ENCODE measurements around the gene PYY.
"Not testable (repeated sequence)": the region's sequence is repeated elsewhere in the genome, so short reads cannot be mapped to it uniquely, and the experiment has no call there.

The PYY gene

DNA sequence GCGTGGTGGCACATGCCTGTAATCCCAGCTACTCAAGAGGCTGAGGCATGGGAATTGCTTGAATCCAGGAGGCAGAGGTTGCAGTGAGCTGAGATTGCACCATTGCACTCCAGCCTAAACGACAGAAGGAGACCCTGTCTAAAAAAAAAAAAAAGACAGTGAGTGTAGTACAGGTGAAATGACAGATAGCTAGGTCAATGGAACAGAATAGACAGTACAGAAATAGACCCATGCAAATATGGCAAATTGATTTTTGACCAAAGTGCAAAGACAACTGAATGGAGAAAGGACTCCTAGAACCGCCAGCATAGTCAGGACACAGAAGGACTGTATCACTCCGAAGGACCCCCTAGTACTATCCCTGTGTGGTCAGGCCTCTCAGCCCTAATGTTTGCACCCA, 16.6 kb upstream of the PYY start:
- ATAC-seq (replicated peaks) (no peak), DNase-seq (no peak)
- Mint-ChIP-seq H3K27me3 (peaks cover 31% of the 10 kb centered on the region in 2 donors), H3K36me3 (no peaks in the 10 kb centered on the region), H3K4me1 (no peaks in the 10 kb centered on the region), H3K9me3 (no peaks in the 10 kb centered on the region), H3K4me3 (no peak overlapping the region), H3K27ac (no peak overlapping the region)

DNA sequence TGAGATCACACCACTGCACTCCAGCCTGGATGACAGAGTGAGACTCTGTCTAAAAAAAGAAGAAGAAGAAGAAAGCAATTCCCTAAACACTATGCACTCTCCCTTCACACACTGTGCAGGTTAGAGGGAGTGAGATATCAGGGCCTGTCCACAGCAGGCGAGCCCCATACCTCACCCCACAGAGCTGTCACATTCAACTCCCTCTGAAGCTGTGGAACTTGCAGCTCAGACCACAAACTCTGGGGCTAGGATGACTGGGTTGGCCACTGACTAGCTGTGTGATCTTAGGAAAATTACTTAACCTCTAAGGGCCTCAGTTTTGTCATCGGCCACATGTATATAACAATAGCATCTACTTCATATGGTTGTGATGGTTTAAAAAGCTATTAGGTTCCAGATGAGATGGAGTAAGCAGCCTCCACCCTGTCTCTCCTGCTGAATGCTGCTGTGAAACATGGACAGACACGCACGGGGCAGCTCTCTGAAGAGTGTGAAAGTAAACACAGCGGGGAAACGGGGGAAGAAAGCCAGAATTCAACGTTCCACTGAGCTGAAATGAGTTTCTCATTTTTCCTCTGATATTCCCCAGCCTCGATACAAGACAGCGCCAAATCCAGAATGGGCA, 13.6 kb upstream of the PYY start:
- Mint-ChIP-seq H3K4me1 (no peaks in the 10 kb centered on the region), H3K4me3 (no peak overlapping the region), H3K9me3 (no peaks in the 10 kb centered on the region), H3K36me3 (no peaks in the 10 kb centered on the region), H3K27ac (no peak overlapping the region), H3K27me3 (peaks cover 27 to 44% of the 10 kb centered on the region in 2 donors)
- ATAC-seq (replicated peaks) (no peak), DNase-seq (no peak)

DNA sequence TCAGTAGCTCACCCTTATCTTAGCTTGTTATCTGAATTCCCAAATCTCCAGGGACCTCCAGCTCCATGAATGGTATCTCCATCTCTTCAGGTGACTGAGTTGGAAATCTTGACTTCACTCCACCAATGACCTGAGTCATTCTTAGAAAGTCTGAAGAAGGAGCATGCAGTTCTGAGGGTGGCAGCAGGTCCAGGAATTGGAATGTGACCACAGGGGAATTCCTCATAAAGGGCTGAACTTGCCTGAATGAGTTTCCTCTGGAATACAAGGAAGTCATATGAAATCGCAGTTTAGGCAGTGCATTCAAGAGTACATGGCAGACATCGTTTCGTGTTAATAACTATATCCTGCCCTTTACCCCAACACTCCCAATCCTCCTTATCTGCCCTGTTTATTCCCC, 12.5 kb upstream of the PYY start:
- no peaks in the 10 kb centered on the region for H3K9me3 Mint-ChIP-seq
- no peak overlapping the region for H3K4me3 Mint-ChIP-seq
- H3K27me3 Mint-ChIP-seq: peaks cover 28 to 47% of the 10 kb centered on the region in 2 donors
- no peaks in the 10 kb centered on the region for H3K4me1 Mint-ChIP-seq
- no peaks in the 10 kb centered on the region for H3K36me3 Mint-ChIP-seq
- no peak for DNase-seq
- no peak overlapping the region for H3K27ac Mint-ChIP-seq
- ATAC-seq (replicated peaks): no peak

DNA sequence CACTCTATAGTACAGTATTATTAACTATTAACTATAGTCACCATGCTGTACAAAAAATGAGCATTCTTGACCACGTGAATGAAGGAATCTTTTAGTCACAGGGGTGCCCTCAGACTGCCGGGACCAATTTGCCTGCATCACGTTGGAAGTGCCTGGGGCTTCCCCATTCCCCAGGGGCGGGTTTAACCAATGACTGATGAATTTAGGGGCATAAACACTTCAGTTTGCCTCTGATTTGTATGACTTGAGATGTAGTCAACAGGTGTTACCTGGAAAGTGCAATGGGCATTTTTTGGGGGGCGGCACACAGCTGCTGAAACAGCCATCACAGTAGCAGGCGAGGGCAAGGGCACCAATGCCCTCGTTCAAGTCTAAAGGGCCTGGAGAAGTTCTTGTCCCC, 8.7 kb upstream of the PYY start:
- H3K4me1 Mint-ChIP-seq: no peaks in the 10 kb centered on the region
- H3K9me3 Mint-ChIP-seq: no peaks in the 10 kb centered on the region
- DNase-seq (peak; percentile 22), ATAC-seq (replicated peaks) (peak; percentile 55 to 66)
- H3K4me3 Mint-ChIP-seq: no peak overlapping the region
- H3K36me3 Mint-ChIP-seq: no peaks in the 10 kb centered on the region
- peaks cover 25 to 47% of the 10 kb centered on the region in 2 donors for H3K27me3 Mint-ChIP-seq
- H3K27ac Mint-ChIP-seq: no peak overlapping the region

DNA sequence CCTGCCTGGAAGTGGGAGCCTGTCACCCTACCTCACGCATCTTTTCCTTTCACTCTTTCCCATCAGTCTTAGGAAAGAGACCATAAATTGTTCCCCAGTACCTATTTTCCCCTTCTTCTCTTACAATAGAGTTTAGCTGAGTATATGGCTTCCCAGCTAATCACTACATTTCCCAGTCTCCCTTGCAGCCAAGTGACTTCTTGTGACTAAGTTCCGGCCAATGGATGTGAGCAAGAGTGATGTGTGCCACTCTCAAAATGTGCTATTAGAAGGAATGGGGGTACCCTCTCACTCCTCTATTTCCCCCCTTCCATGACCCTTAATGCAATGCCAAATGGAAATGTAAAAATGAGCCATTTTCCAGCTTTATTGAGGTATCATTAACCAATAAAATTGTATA, 8.2 kb upstream of the PYY start:
- H3K36me3 Mint-ChIP-seq: no peaks in the 10 kb centered on the region
- H3K4me1 Mint-ChIP-seq: no peaks in the 10 kb centered on the region
- H3K9me3 Mint-ChIP-seq: no peaks in the 10 kb centered on the region
- no peak overlapping the region for H3K27ac Mint-ChIP-seq
- H3K27me3 Mint-ChIP-seq: peaks cover 25 to 45% of the 10 kb centered on the region in 2 donors
- DNase-seq: no peak
- no peak for ATAC-seq (replicated peaks)
- no peak overlapping the region for H3K4me3 Mint-ChIP-seq

DNA sequence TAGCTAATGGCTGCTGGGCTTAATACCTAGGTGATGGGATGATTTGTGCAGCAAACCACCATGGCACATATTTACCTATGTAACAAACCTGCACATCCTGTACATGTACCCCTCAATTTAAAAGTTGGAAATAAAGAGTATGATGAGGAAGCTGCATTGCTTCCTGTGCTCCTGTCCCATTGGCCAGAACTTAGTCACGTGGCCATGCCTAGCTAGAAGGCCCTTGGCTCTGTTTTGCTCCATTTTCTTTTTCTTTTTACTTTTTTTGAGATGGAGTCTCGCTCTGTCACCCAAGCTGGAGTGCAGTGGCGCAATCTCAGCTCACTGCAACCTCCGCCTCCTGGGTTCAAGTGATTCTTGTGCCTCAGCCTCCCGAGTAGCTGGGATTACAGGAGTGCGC, 7.6 kb upstream of the PYY start:
- not testable (repeated sequence) for DNase-seq; H3K4me1 Mint-ChIP-seq; H3K27ac Mint-ChIP-seq; ATAC-seq (replicated peaks); H3K36me3 Mint-ChIP-seq; H3K4me3 Mint-ChIP-seq; H3K9me3 Mint-ChIP-seq
- peaks cover 19 to 47% of the 10 kb centered on the region in 2 donors for H3K27me3 Mint-ChIP-seq

DNA sequence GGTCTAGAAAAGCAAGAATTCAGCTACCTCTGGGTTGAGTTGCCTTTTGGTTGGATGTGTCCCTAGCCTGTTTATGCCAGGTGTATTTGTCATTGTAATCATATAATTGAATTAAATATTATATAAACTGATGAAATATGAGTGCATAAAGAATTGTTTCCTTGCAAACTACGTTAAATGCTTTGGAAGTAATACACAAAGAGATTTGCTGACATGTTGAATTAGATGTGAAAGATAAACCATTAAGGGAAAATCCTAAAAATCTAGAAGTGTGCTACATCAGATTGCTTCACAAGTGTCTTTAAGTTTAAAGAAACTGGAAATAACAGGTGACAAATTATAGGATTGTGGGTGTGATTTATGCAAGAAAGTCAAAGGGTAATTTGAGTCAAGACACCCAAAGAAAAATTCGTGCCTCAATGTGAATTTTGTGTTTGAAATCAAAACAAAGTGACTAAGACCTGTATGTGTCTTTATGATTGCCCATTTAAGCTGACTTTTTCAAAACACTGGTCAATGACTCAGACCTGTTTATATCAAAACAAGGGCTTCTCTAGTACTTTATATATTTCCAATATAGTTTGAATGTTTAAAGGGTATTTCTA, 5.1 kb upstream of the PYY start:
- Mint-ChIP-seq H3K4me3 (no peak overlapping the region), H3K9me3 (no peaks in the 10 kb centered on the region), H3K27me3 (peaks cover 35 to 59% of the 10 kb centered on the region in 2 donors), H3K4me1 (no peaks in the 10 kb centered on the region), H3K27ac (no peak overlapping the region), H3K36me3 (no peaks in the 10 kb centered on the region)
- ATAC-seq (replicated peaks) (no peak), DNase-seq (no peak)

DNA sequence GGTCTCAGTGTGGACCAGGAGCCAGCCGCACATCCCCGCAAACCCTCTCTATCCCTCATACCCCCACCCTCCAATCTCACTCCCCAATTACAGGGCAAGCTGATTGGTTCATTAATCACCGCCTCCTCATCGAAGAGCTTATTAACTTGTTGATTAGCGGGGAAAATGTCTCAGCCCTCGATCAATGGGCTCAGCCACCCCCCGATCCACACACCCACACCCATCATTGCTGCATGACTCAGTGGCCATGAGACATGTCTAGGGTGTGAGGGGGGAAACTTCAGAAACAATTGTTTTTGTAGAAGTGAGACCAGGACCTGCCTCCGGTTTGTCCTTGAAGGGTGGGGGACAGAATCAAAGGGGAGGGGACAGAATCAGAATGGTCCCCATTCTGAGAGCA, 2.5 kb upstream of the PYY start:
- no peak for ATAC-seq (replicated peaks)
- H3K4me1 Mint-ChIP-seq: peaks cover 5 to 11% of the 10 kb centered on the region in 2 donors

DNA sequence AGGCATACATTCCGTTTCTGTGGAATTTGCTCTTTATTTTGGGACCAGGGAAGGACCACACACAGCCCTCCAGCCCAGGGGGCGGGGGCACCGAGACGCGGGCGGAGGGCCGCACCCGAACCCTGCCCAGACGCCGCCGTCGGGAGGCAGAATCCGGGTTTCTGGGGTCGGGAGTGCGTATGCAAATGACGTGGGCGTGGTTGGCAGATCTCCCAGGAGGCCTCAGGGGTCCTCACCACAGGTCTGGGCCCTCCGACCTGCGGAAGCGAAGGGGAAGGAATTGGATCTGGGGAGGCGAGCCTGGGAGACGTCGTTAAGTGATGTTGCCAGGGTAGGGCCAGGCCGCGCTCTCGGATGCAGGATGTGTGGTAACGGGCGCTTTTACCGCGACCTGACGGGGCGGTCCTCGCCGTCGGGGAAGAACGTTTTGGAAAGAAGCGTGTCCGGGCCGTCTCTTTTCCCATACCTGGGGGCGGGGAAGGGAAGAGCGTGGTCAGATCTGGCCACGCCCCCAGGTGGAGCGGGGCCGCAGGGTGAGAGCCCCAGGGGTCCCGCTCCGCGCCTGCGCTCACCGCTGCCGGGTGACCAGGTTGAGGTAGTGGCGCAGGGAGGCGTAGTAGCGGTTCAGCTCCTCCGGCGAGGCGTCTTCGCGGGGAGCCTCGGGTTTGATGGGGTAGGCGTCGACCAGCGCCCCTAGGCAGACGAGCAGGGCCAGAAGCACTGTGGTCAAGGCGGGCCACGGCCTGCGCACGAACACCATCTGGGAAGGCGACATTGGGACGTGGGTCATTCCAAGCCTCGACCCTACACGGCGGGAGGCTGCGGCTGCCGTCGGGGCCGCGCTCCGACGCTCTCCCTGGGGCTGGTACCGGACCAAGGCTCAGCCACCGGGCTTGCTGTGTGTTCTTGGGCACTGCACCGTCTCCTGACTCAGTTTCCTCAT, 745 bp downstream of the PYY start:
- DNase-seq (no peak), ATAC-seq (replicated peaks) (no peak)
- H3K9me3 Mint-ChIP-seq: no peaks in the 10 kb centered on the region
- peaks cover 8 to 11% of the 10 kb centered on the region in 2 donors for H3K4me1 Mint-ChIP-seq
- peaks cover 0 to 5% of the 10 kb centered on the region in 2 donors for H3K36me3 Mint-ChIP-seq
- H3K27ac Mint-ChIP-seq: no peak overlapping the region
- peak overlapping the region; percentile 23 to 49 for H3K4me3 Mint-ChIP-seq
- H3K27me3 Mint-ChIP-seq: peaks cover 64 to 87% of the 10 kb centered on the region in 2 donors

More for the DNA sequence above, 2.5 kb upstream of the PYY start:
- peaks cover 0 to 5% of the 10 kb centered on the region in 2 donors for H3K36me3 Mint-ChIP-seq
- no peak overlapping the region for H3K4me3 Mint-ChIP-seq
- H3K27me3 Mint-ChIP-seq: peaks cover 52 to 63% of the 10 kb centered on the region in 2 donors
- DNase-seq: no peak
- H3K27ac Mint-ChIP-seq: no peak overlapping the region
- no peaks in the 10 kb centered on the region for H3K9me3 Mint-ChIP-seq

DNA sequence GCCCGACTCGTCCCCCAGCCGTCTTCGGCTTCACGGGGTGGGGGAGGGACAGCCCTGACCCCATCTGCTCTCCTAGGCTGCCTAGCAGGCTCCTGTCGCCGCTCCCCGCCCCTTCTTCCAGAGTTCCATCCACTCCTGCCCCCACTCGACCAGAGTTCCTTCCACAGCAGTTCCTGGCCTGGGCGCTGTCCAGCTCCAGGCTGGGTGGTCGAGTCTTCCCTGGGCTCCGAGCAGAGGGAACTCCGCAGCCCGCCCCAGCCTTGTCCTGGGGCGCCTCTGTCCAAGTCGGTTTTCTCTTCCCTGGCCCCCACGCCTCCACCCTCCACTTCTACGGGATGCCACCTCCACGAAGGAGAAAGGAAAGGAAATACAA, 1.4 kb downstream of the PYY start:
- H3K27ac Mint-ChIP-seq: no peak overlapping the region
- peaks cover 64 to 88% of the 10 kb centered on the region in 2 donors for H3K27me3 Mint-ChIP-seq
- no peak overlapping the region for H3K4me3 Mint-ChIP-seq
- H3K4me1 Mint-ChIP-seq: peaks cover 8 to 11% of the 10 kb centered on the region in 2 donors
- DNase-seq: no peak
- peaks cover 0 to 5% of the 10 kb centered on the region in 2 donors for H3K36me3 Mint-ChIP-seq
- no peaks in the 10 kb centered on the region for H3K9me3 Mint-ChIP-seq
- ATAC-seq (replicated peaks): no peak

DNA sequence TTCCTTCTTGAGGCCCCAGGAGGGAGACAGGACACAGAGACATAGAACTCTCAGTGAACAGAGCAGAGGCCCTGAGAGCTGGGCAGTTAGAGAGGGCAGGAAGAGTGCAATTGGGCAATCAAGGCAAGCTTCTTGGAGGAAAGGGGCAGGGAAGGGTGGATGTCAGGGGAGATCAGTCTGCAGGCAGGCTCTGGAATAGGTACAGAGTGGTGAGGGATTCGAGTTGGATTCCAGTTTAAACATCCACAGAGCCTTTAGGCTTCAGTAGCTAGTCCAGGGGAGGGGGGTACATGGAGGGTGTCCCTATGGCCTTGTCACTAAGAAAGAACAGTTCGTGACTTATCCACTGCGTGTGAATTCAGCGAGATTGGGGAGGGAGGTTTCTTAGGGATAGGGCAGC, 2.0 kb downstream of the PYY start:
- peaks cover 64 to 86% of the 10 kb centered on the region in 2 donors for H3K27me3 Mint-ChIP-seq
- DNase-seq: no peak
- H3K4me3 Mint-ChIP-seq: no peak overlapping the region
- H3K4me1 Mint-ChIP-seq: peaks cover 8 to 11% of the 10 kb centered on the region in 2 donors
- peaks cover 0 to 5% of the 10 kb centered on the region in 2 donors for H3K36me3 Mint-ChIP-seq
- no peak for ATAC-seq (replicated peaks)
- H3K9me3 Mint-ChIP-seq: no peaks in the 10 kb centered on the region
- no peak overlapping the region for H3K27ac Mint-ChIP-seq

DNA sequence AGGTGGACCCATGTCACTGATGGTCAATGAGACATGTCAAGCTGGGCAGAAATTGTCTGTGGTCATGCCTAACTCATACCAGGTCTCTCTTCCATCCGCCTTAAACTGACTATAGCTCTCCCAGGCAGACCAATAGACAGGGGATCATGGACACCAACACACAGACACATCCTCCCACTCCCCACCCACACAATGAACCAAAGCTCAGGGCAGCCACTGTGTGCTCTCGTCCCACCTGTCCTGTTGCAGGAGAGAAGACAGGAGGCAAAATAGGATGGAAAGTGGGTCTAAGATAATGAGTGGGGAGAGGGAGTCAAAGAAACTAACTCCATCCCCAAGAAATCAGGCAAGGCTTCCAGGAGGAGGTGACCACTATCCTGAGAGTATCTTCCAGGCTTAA, 3.2 kb downstream of the PYY start:
- no peak overlapping the region for H3K27ac Mint-ChIP-seq
- no peak for DNase-seq
- no peak for ATAC-seq (replicated peaks)
- no peaks in the 10 kb centered on the region for H3K9me3 Mint-ChIP-seq
- H3K27me3 Mint-ChIP-seq: peaks cover 65 to 82% of the 10 kb centered on the region in 2 donors
- H3K4me1 Mint-ChIP-seq: peaks cover 10 to 11% of the 10 kb centered on the region in 2 donors
- peaks cover 0 to 5% of the 10 kb centered on the region in 2 donors for H3K36me3 Mint-ChIP-seq
- no peak overlapping the region for H3K4me3 Mint-ChIP-seq

DNA sequence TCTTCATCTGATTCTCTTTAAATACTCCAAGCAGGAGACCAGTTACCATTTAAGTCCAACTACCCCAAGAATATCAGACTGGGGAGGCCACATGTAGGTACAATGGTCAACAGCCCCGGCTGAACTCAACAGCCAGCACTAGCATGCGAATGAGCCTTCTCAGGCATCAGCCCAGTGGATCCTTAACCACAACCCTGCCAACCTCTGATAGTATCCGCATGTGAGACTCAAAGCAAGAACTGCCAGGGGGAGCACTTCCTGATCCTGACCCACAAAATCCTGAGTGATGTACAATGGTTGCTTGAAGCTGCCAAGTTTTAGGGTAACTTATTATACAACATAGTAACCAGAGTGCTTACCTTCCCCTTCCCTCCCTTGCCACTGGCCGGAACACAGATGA, 4.0 kb downstream of the PYY start:
- H3K36me3 Mint-ChIP-seq: peaks cover 0 to 5% of the 10 kb centered on the region in 2 donors
- peaks cover 10 to 11% of the 10 kb centered on the region in 2 donors for H3K4me1 Mint-ChIP-seq
- peaks cover 68 to 80% of the 10 kb centered on the region in 2 donors for H3K27me3 Mint-ChIP-seq
- peak in 1 of 2 donors; percentile 36 for ATAC-seq (replicated peaks)
- no peak overlapping the region for H3K4me3 Mint-ChIP-seq
- H3K9me3 Mint-ChIP-seq: no peaks in the 10 kb centered on the region
- no peak for DNase-seq
- H3K27ac Mint-ChIP-seq: no peak overlapping the region

DNA sequence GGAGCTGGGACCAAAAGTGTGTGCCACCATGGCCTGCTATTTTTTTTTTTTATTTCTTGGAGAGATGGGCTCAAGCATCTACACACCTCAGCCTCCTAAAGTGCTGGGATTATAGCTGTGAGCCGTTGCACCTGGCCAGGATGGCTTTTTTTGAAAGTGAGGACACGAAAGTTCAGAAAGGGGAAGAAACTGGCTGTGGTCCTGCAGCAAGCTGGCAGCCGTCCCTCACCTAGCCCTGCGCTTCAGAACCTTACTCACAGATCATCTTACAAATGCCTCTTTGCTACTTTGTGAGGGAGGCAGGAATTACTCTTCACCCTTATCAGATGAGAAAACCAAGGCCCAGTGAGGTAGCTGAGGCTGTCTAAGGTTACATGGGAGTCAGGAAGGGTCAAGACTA, 7.0 kb downstream of the PYY start:
- ATAC-seq (replicated peaks) (no peak), DNase-seq (no peak)
- Mint-ChIP-seq H3K4me1 (peaks cover 0 to 5% of the 10 kb centered on the region in 2 donors), H3K27ac (no peak overlapping the region), H3K4me3 (no peak overlapping the region), H3K9me3 (no peaks in the 10 kb centered on the region), H3K36me3 (no peaks in the 10 kb centered on the region), H3K27me3 (peaks cover 43 to 54% of the 10 kb centered on the region in 2 donors)

Measured in stimulated activated naive B cell treated with anti-CD40 and anti-IgM and Interleukin-4, amounts not matched to agents 10 μg/mL and 1 μg/mL and 100 μg/mL, for 72 hours (primary cell).